ENCODE results near the gene COL13A1. TPM values are rescaled to one million over a fixed set of nuclear protein-coding genes. Genes with fewer than 3 reads are reported as not detected.
A peak's percentile ranks its signal among the peaks of the same experiment; 100 is the strongest.

The COL13A1 gene
- total and polyA plus RNA-seq, 12 donors, result 0.54 to 7.6 (median 1.9) TPM

DNA sequence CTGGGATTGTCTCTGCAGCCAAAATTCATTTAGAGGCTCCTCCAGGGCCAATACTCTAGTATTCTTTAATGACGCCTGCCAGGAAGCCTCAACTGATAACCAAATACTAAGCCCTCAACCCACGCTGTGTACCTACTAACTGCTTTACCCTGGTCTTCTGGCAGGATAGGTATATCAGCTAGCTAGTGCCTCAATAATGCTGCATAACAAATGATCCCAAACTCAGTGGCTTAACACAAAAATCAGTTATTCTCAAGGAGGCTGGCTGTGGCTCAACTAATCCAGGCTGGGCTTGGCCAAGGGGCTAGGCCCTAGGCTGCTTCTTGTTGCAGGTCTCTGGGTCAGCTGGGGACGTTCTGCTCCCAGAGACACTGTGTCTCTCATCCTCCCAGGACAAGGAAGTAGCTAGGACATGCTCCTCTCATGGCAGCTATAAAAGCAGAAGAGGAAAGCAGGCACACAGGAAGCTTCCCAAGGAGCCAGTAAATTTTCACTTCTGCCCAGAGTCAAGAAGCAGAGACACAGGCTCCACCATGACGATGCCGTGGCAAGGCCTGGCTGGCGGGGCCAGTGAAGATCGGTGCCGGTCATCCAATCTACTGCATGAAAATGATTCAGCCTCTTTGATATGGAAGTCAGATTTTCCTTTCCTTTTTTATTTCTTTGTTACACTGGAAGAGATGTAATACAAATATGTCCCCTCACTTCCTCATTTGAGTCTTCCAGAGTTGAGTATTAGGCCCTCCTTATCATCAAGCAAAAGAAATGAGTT, 28.6 kb upstream of the COL13A1 start:
- intact Hi-C loops (cut with DNase I), result no loop called here
- peak in 1 of 7 donors; percentile 5 for DNase-seq
- no peaks in the 10 kb centered on the region for H3K4me1 ChIP-seq (replicated peaks in 1 of 2)
- TF ChIP-seq, protein P1, sequence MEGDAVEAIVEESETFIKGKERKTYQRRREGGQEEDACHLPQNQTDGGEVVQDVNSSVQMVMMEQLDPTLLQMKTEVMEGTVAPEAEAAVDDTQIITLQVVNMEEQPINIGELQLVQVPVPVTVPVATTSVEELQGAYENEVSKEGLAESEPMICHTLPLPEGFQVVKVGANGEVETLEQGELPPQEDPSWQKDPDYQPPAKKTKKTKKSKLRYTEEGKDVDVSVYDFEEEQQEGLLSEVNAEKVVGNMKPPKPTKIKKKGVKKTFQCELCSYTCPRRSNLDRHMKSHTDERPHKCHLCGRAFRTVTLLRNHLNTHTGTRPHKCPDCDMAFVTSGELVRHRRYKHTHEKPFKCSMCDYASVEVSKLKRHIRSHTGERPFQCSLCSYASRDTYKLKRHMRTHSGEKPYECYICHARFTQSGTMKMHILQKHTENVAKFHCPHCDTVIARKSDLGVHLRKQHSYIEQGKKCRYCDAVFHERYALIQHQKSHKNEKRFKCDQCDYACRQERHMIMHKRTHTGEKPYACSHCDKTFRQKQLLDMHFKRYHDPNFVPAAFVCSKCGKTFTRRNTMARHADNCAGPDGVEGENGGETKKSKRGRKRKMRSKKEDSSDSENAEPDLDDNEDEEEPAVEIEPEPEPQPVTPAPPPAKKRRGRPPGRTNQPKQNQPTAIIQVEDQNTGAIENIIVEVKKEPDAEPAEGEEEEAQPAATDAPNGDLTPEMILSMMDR (IDR thresholded peaks at IDR 0.05), result no peak
- no peak for TF ChIP-seq POLR2A (IDR thresholded peaks at IDR 0.05)
- H3K4me3 ChIP-seq, result no peak overlapping the region
- no peaks in the 10 kb centered on the region for H3K27me3 ChIP-seq
- H3K27ac ChIP-seq, result no peak overlapping the region
- H3K9me3 ChIP-seq (replicated peaks in 1 of 3), result no peaks in the 10 kb centered on the region
- WGBS, 4 donors, result 88 to 94% (median 93%) methylated on average over 8 of the region's 8 CpGs
- no peaks in the 10 kb centered on the region for H3K36me3 ChIP-seq (replicated peaks in 1 of 2)

DNA sequence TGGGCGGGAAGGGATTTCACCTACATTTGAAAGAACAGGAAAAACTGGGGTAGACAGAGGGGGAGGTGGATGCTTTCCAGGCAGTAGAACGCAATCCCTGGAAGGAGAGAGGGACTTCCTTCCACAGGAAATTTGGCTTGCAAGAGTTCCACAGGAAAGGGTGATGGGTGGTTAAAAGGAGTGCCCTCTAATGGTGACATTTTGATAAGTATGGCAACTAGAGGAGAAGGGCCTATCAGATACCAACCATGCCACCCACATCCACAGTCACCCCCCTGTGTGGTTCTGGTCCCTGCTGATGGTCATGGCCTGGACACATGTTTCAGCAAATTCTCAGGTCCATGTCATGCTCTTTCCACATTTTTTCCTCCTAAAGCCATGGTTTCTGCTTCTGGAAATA, 27.1 kb upstream of the COL13A1 start:
- 88 to 93% (median 88%) methylated on average over 2 of the region's 2 CpGs for WGBS, 4 donors
- H3K4me3 ChIP-seq, result no peak overlapping the region
- intact Hi-C loops (cut with DNase I), result no loop called here
- H3K4me1 ChIP-seq (replicated peaks in 1 of 2), result no peaks in the 10 kb centered on the region
- no peaks in the 10 kb centered on the region for H3K27me3 ChIP-seq
- no peaks in the 10 kb centered on the region for H3K36me3 ChIP-seq (replicated peaks in 1 of 2)
- TF ChIP-seq, protein P1 (IDR thresholded peaks at IDR 0.05), result no peak
- TF ChIP-seq POLR2A (IDR thresholded peaks at IDR 0.05), result no peak
- DNase-seq, result no peak
- H3K27ac ChIP-seq, result no peak overlapping the region
- H3K9me3 ChIP-seq (replicated peaks in 1 of 3), result no peaks in the 10 kb centered on the region

DNA sequence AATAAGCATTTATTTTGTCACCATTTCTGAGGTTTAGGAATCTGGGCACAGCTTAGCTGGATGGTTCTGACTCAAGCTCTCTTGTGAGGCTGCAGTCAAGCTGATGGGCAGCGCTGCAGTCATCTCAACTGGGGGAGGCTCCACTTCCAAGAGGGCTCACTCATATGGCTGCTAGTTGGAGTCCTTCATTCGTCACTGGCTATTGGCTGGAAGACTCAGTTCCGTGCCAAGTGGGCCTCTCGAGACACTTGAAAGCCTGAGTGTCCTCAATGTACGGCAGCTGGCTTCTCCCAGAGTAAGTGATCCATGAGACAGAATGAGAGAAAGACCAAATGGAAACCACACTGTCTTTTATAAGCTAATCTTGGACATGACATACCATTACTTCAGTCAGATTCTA, 21.6 kb upstream of the COL13A1 start:
- Histone ChIP-seq H3K4me3 (no peak overlapping the region), H3K4me1 (replicated peaks in 1 of 2) (no peaks in the 10 kb centered on the region), H3K27me3 (no peaks in the 10 kb centered on the region), H3K36me3 (replicated peaks in 1 of 2) (no peaks in the 10 kb centered on the region), H3K27ac (no peak overlapping the region), H3K9me3 (replicated peaks in 1 of 3) (no peaks in the 10 kb centered on the region)
- intact Hi-C loops (cut with DNase I), result no loop called here
- TF ChIP-seq POLR2A (IDR thresholded peaks at IDR 0.05), result no peak
- TF ChIP-seq, protein P1 (IDR thresholded peaks at IDR 0.05), result no peak
- 72 to 90% (median 83%) methylated on average over 3 to 5 of the region's 5 CpGs for WGBS, 4 donors
- no peak for DNase-seq

DNA sequence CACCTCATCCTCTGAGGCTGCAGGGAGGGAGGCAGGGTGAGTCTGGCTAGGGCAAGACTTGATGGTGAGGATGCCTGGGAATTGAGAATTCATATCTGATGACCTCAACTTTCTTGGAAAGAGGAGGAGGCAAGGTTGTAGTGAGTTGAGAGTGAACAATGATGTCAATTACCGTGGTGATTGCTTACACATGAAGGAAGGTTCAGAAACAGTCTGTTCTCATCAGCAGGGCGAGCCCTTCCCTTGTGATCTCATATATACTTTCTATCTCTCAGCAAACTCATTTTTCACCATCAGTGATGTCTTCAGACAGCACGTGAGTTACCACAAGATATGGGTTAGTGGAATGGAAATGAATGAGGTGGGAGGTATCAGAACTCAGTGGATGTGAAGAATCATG, 20.1 kb upstream of the COL13A1 start:
- no peak for DNase-seq
- Histone ChIP-seq H3K27me3 (no peaks in the 10 kb centered on the region), H3K4me1 (replicated peaks in 1 of 2) (no peaks in the 10 kb centered on the region), H3K36me3 (replicated peaks in 1 of 2) (no peaks in the 10 kb centered on the region), H3K4me3 (no peak overlapping the region), H3K27ac (no peak overlapping the region), H3K9me3 (replicated peaks in 1 of 3) (no peaks in the 10 kb centered on the region)
- intact Hi-C loops (cut with DNase I), result no loop called here
- 40 to 66% (median 48%) methylated on average over 3 of the region's 3 CpGs for WGBS, 4 donors
- no peak for TF ChIP-seq POLR2A (IDR thresholded peaks at IDR 0.05)
- TF ChIP-seq, protein P1 (IDR thresholded peaks at IDR 0.05), result no peak

All from adrenal gland (tissue), 12 donors.